CD4-positive, alpha-beta T cell treated with Interleukin-10 for 1 hour (primary cell): ENCODE results near the gene GPR157.

ENCODE experiments used
- DNase-seq: peaks from one replicate; pipeline ENCODE4 v3.0.0-alpha.2; 2020

GPR157 gene

GRCh38 chr1:9085306-9085940 lies 43.5 kb downstream of the GPR157 start:
- DNase-seq = no peak

- no peak for DNase-seq
These were observed 44.0 kb downstream of the GPR157 start for GRCh38 chr1:9084906-9085305.

- no peak for DNase-seq
These were observed 47.4 kb downstream of the GPR157 start for GRCh38 chr1:9081473-9081872.

GRCh38 chr1:9080705-9081291 lies 48.1 kb downstream of the GPR157 start:
- DNase-seq = no peak

- DNase-seq = no peak
These were observed 48.8 kb downstream of the GPR157 start for GRCh38 chr1:9079988-9080704.

- DNase-seq = no peak
These were observed 50.0 kb downstream of the GPR157 start for GRCh38 chr1:9078752-9079500.

- no peak for DNase-seq
These were observed 50.7 kb downstream of the GPR157 start for GRCh38 chr1:9078015-9078751.

GRCh38 chr1:9075022-9075421 lies 53.9 kb downstream of the GPR157 start:
- DNase-seq = no peak

- no peak for DNase-seq
These were observed 55.8 kb downstream of the GPR157 start for GRCh38 chr1:9073143-9073542.

- no peak for DNase-seq
These were observed 57.2 kb downstream of the GPR157 start for GRCh38 chr1:9071554-9072235.

- DNase-seq = no peak
These were observed 58.4 kb downstream of the GPR157 start for GRCh38 chr1:9070486-9070885.

- DNase-seq = no peak
These were observed 59.4 kb downstream of the GPR157 start, which contains the start of gene SLC2A5 for GRCh38 chr1:9069326-9070100. Gene SLC2A5 (minus strand): TSS chr1:9069635. CDS start chr1:9069536, 99 bp downstream.

- no peak for DNase-seq
These were observed 59.9 kb downstream of the GPR157 start for GRCh38 chr1:9068981-9069325.

GRCh38 chr1:9066945-9067807 lies 61.7 kb downstream of the GPR157 start:
- no peak for DNase-seq

- DNase-seq = no peak
These were observed 63.6 kb downstream of the GPR157 start for GRCh38 chr1:9065213-9065751.

GRCh38 chr1:9062846-9063245 lies 66.1 kb downstream of the GPR157 start:
- no peak for DNase-seq

GRCh38 chr1:9062021-9062471 lies 66.9 kb downstream of the GPR157 start:
- DNase-seq = no peak

GRCh38 chr1:9061252-9061960 lies 67.5 kb downstream of the GPR157 start:
- no peak for DNase-seq
